Activated CD4-positive, alpha-beta T cell treated with anti-CD3 and anti-CD28 coated beads, Interleukin-2, amount 50 U/mL, for 48 hours (primary cell): ENCODE results near the gene MYRFL.

Experiments used
- DNase-seq, 2 experiments: peaks; one replicate each; pipeline ENCODE4 v3.0.0-alpha.2; 2020

The MYRFL gene

DNA sequence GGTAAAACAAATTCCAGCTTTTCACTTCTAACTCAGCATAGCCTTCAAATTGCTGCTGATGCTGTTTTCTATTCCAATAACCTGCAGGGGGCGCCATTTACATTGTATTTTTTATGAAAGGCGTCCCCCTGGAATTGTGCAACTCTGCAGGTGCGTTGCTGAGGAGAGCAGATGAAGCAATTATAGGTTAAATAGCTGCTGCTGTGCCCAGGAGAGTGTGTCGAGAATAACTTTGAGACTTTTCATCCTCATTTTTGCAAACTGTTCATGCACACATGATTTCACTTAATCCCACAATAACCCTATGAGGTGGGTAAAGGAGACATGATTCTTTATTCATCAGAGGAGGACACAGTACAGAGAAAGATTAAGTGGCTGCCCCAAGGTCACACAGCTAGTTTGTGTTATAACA is 75.7 kb downstream of the MYRFL start:
- DNase-seq = peak; percentile 49 to 71

- no peak for DNase-seq
Observed at GRCh38 chr12:69901221-69901905, 76.3 kb downstream of the MYRFL start.

DNA sequence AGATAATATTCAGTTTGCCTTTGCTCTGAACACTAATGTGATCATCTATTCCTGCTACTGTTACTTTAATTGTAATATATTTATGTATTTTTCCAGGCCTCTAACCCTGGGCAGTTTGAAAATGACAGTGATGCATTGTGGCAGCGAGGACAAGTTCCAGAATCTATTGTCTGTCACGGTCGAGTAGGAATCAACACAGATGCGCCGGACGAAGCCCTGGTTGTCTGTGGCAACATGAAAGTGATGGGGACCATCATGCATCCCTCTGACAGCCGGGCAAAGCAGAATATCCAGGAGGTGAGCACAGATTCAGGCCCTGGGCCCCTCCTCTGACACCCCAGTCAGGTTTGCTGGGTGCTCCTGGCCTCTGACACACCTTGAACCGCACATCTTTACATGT is 78.5 kb downstream of the MYRFL start:
- DNase-seq = no peak

DNA sequence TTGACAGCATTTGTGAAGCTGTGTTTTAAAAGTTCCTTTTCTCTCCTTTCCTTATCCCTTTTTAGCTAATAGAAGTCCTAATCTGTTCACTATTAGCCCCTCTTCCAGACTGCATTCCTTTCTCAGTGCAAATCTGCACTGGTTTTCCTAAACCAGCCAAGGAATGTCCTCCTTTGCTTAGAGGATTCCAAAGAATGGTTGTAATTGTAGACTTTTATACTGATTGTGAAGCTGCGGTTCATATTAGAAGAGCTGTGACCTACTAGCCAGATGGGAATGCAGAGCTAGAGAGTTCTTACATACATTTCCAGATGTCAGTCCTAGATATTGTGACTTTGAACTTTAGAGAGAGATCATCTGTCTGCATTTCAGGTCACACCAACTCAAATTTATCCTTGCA is 79.8 kb downstream of the MYRFL start:
- DNase-seq = no peak

DNA sequence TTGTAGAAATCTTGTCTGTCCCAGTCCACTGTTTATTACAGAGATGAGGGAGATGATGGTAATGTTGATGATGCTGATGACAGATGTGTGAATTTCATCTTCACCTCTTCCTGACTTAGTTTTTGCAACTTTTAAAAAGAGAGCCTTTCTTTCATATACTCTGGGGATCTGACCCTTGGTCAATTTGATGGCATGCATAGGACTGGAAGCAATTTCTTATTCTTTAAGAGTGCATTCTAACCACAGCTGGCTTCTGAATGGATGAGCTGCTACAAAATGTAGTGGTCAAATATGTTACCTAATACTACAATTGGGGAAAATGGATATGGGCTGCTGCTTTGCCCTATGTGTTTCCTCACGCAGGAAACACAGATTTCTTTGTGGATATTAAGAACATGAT is 80.8 kb downstream of the MYRFL start:
- DNase-seq = no peak

GRCh38 chr12:69906411-69907216 is 81.6 kb downstream of the MYRFL start:
- DNase-seq = no peak

DNA sequence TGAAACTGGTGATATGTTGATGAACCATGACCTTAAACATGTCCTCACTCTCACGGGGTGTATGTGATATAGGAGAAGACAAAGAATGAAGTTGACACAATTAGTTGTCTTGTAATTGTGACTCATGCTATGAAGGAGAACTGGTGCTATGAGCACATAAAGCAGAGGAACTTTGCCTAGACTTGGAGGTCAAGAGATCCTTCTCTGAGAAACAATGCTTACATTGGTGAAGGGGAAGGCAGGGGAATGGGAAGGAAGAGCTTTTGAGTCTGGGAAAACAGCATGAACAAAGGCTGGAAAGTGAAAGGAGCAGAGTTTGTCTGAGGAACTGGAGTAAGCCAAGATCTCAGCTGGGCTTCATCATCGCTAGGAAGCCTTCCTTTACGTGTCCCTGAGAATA is 83.2 kb downstream of the MYRFL start:
- DNase-seq = no peak

GRCh38 chr12:69910694-69911093 is 85.7 kb downstream of the MYRFL start:
- no peak for DNase-seq

GRCh38 chr12:69913526-69913925 is 88.5 kb downstream of the MYRFL start:
- DNase-seq = no peak

- DNase-seq = no peak
Observed at GRCh38 chr12:69915964-69916363, 90.9 kb downstream of the MYRFL start.

- DNase-seq = no peak
Observed at GRCh38 chr12:69916544-69917235, 91.7 kb downstream of the MYRFL start.

DNA sequence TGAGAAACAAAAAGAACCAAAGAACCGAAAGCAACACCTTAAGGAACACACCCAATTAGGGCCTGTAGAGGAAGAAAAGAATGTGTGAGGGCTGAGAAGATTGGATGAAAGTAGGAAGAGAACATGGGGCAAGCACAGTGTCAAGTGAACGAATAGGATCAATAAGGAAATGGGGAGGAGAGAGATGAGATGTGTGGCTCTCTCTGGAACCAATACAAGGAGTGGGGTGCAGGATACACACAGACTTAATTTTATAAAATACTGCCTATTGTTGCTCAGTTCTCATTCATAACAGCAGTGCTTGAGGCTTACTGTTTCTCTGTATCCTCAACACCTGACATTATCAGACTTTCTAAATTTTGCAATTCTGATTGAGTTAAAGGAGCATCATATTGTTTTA is 93.3 kb downstream of the MYRFL start:
- no peak for DNase-seq

GRCh38 chr12:69919495-69919894 is 94.5 kb downstream of the MYRFL start:
- no peak for DNase-seq

GRCh38 chr12:69921831-69922230 is 96.8 kb downstream of the MYRFL start:
- no peak for DNase-seq

- no peak for DNase-seq
Observed at GRCh38 chr12:69922999-69923398, 98.0 kb downstream of the MYRFL start.

DNA sequence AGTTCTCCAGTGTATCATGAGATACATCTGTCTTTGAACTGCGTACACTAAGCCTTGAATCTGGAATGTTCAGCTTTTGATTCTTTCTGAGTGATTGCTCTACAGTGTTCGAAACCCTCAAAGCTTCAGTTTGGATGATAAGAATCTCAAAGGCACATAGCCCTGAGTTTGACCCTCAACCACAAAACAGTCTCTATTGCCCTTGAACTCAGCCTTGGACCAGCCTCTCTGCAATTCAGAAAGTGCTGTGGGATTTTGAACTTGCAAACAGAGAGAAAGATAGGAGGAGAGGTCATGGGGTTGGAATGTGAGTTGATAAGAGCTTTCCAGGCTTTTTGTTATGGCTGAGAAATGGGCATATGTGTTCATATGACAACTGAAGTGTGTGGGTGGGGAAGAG is 100.3 kb downstream of the MYRFL start:
- DNase-seq = no peak

DNA sequence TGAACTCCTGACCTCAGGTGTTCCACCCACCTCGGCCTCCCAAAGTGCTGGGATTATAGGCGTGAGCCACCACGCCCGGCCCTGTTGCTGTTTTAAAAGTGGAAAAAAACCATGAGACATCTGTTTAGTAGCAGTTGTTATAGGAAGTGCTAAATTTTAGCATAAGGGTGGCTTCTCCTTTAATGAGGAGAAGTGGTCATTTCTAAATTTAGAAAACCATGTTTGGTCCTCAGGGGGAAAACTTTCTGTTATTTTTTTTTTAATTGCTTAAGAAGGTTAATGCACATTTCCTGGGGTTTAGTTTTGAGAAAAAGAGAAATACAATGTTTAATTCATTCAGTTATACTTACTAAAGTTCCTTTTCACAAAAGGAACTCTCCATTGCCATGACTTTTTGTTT is 102.1 kb downstream of the MYRFL start:
- no peak for DNase-seq

- DNase-seq = no peak
Observed at GRCh38 chr12:69929125-69929524, 104.1 kb downstream of the MYRFL start.

- no peak for DNase-seq
Observed at GRCh38 chr12:69929531-69929930, 104.5 kb downstream of the MYRFL start.

- DNase-seq = no peak
Observed at GRCh38 chr12:69931569-69931968, 106.5 kb downstream of the MYRFL start.

DNA sequence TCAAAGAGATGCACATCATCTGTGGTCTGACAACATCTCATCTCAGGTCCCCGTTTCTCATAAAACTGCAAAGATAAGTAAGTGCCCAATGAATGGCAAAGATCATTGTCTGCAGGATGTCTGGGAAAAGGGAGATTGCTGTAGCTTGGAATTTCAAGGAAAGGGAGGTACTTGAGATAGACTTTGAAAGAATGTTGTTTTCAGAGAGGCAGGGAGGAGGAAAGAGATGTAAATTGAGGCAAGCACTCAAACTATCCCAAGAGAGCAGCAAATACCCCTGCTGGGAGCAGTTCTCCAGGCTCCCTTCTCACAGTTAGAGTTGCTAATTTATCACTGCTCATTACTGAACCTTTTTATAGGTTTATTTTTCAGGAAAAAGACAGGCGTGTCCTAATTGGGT is 107.1 kb downstream of the MYRFL start:
- no peak for DNase-seq

- no peak for DNase-seq
Observed at GRCh38 chr12:69932676-69933552, 107.9 kb downstream of the MYRFL start.

GRCh38 chr12:69934011-69934410 is 109.0 kb downstream of the MYRFL start:
- DNase-seq = no peak
